HG02623 (cell line): ENCODE results near the gene TFAP2E.

Experiments
- ATAC-seq: cut with Tn5 transposase; IDR thresholded peaks from one replicate; pipeline ENCODE4 v1.9.1; 2021; ENCODE audit warnings: moderate library complexity; ENCODE audit not compliant: unreplicated experiment

The TFAP2E gene

GRCh38 chr1:35640380-35641232 is 67.5 kb downstream of the TFAP2E start:
- ATAC-seq: no peak

- peak; percentile 71 for ATAC-seq
Observed at GRCh38 chr1:35641233-35641866, 68.2 kb downstream of the TFAP2E start, which contains the start of gene PSMB2. PSMB2 (minus strand) TSS chr1:35641526; CDS start chr1:35641432, 94 bp downstream.

GRCh38 chr1:35642471-35642955 is 69.4 kb downstream of the TFAP2E start:
- no peak for ATAC-seq

- ATAC-seq: no peak
Observed at GRCh38 chr1:35644204-35644603, 71.1 kb downstream of the TFAP2E start.
